PFSK-1 (cell line): Measurements from ENCODE around the gene GLT8D2.

Experiments used
- REST ChIP-seq, 2 experiments: IDR thresholded peaks; 2 replicates each; pipeline versions ENCODE4 v1.6.1 to v1.8.0; 2011 to 2012; ENCODE audit warnings: low read depth in 2 of 2, low read length in 2 of 2, control low read depth in 1 of 2, inconsistent platforms in 1 of 2, mild to moderate bottlenecking in 1 of 2, moderate library complexity in 1 of 2; ENCODE audit not compliant: insufficient read depth in 1 of 2
- SIN3A ChIP-seq: IDR thresholded peaks from 2 replicates; pipeline ENCODE4 v1.6.1; 2012; ENCODE audit warnings: mild to moderate bottlenecking, low read length, moderate library complexity, borderline replicate concordance; ENCODE audit not compliant: insufficient read depth

GRCh38 chr12:103958621-103959020 is 91.4 kb downstream of the GLT8D2 start:
- TF ChIP-seq REST (IDR thresholded peaks at IDR 0.05; ENCODE audit: insufficient read depth in 1 of 2, low read depth in 2 of 2, low read length in 2 of 2) (no peak), SIN3A (no peak)
